ENCODE data around the gene LDLRAD3. TPM values are rescaled to one million over a fixed set of nuclear protein-coding genes. Genes with fewer than 3 reads are reported as not detected.

LDLRAD3 gene
- total RNA-seq, 1 experiment from 2014 or later = 19.0 TPM

DNA sequence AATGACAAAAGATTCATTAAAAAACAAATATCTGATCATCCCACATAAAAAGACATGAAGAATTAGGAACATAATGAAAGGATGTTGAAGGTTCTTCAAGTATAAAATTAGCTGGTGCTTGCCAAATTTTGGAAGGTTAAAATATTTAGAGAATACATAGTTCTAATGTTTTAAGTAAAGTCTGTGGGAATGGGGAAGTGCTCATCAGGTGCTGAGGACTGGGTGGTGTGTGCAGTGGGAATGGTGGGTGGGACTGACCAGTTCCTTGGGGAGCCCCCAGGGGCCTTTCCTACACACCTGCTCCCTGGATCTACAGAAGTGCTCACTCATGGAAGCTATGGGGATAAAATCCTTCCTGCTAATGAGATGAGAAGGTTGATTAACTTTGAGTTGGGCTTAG, 11.8 kb downstream of the LDLRAD3 start:
- H4K20me1 ChIP-seq (ENCODE audit: insufficient read depth) = no peaks in the 10 kb centered on the region
- no peaks in the 10 kb centered on the region for H3K9me3 ChIP-seq (ENCODE audit: control insufficient read depth in 1 of 2, insufficient read depth in 1 of 2, low read depth in 1 of 2, low read length in 2 of 2)
- H3K4me1 ChIP-seq (ENCODE audit: control insufficient read depth in 1 of 2, insufficient read depth in 2 of 2, low read length in 2 of 2) = no peaks in the 10 kb centered on the region
- intact Hi-C loops (cut with micrococcal nuclease) = no loop called here
- no peaks in the 10 kb centered on the region for H3K36me3 ChIP-seq (ENCODE audit: control insufficient read depth in 1 of 2, insufficient read depth in 2 of 2, low read length in 2 of 2)
- no TSS peak for BruUV-seq (replicated peaks)
- ChIA-PET POLR2A (no interaction called here), CTCF (interaction anchor here (1.5 kb wide), 1 partner anchor 133 kb away, joined by 3 read pairs; no protein-coding TSS in a partner anchor), RAD21 (ENCODE audit: low non-redundant PET in 1 of 2, low total read pairs in 2 of 2, uncharacterized antibody in 2 of 2, unreplicated experiment in 2 of 2) (no interaction called here)
- DNase-seq (ENCODE audit: low read depth, low spot score) (no peak), ATAC-seq (no peak)
- H3K27ac ChIP-seq (ENCODE audit: low read depth, low read length) = no peak overlapping the region
- no peak overlapping the region for H3K4me3 ChIP-seq (replicated peaks in 1 of 2; ENCODE audit: low read depth in 1 of 2, low read length in 2 of 2)
- H3K4me2 ChIP-seq (ENCODE audit: low read length) = no peak overlapping the region
- H3K27me3 ChIP-seq (ENCODE audit: insufficient read depth, low read length) = no peaks in the 10 kb centered on the region
- no peak overlapping the region for H2AFZ ChIP-seq (ENCODE audit: low read depth, low read length, poor library complexity, severe bottlenecking)
- no peak overlapping the region for H3K9ac ChIP-seq (ENCODE audit: low read length)
- peaks cover 76% of the 10 kb centered on the region for H3K79me2 ChIP-seq (ENCODE audit: insufficient read depth, low read length)
- no peaks in the 10 kb centered on the region for H3K9me2 ChIP-seq (ENCODE audit: insufficient read depth)
- no peak for TF ChIP-seq RAD21 (IDR thresholded peaks at IDR 0.05; ENCODE audit: low read depth)
- TF ChIP-seq JUND (IDR thresholded peaks at IDR 0.05) = no peak
- TF ChIP-seq EZH2phosphoT487 (IDR thresholded peaks at IDR 0.05; ENCODE audit: borderline replicate concordance) = no peak
- TF ChIP-seq EGR1 (IDR thresholded peaks at IDR 0.05; ENCODE audit: low read depth) = no peak
- TF ChIP-seq SIN3A (IDR thresholded peaks at IDR 0.05; ENCODE audit: low read depth) = no peak
- no peak for TF ChIP-seq SRF (IDR thresholded peaks at IDR 0.05; ENCODE audit: low read depth)
- no peak for TF ChIP-seq CEBPB (IDR thresholded peaks at IDR 0.05; ENCODE audit: low read depth)
- TF ChIP-seq ELF1 (IDR thresholded peaks at IDR 0.05; ENCODE audit: borderline replicate concordance, low read depth) = no peak
- TF ChIP-seq, protein P1, sequence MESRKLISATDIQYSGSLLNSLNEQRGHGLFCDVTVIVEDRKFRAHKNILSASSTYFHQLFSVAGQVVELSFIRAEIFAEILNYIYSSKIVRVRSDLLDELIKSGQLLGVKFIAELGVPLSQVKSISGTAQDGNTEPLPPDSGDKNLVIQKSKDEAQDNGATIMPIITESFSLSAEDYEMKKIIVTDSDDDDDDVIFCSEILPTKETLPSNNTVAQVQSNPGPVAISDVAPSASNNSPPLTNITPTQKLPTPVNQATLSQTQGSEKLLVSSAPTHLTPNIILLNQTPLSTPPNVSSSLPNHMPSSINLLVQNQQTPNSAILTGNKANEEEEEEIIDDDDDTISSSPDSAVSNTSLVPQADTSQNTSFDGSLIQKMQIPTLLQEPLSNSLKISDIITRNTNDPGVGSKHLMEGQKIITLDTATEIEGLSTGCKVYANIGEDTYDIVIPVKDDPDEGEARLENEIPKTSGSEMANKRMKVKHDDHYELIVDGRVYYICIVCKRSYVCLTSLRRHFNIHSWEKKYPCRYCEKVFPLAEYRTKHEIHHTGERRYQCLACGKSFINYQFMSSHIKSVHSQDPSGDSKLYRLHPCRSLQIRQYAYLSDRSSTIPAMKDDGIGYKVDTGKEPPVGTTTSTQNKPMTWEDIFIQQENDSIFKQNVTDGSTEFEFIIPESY (IDR thresholded peaks at IDR 0.05; ENCODE audit: extremely low read depth, insufficient replicate concordance, low read length) = no peak
- TF ChIP-seq, protein P2, sequence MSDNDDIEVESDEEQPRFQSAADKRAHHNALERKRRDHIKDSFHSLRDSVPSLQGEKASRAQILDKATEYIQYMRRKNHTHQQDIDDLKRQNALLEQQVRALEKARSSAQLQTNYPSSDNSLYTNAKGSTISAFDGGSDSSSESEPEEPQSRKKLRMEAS (IDR thresholded peaks at IDR 0.05) = no peak
- TF ChIP-seq ZNF274 (IDR thresholded peaks at IDR 0.05; ENCODE audit: low read depth, low read length) = no peak
